ENCODE measurements around the gene DVL1. TPM values are rescaled to one million over a fixed set of nuclear protein-coding genes. Genes with fewer than 3 reads are reported as not detected.
A peak's percentile ranks its signal among the peaks of the same experiment; 100 is the strongest.

DVL1 gene
- total and polyA plus RNA-seq, 9 of the 15 experiments (the other 6 are each of a cell fraction or from before 2014, with no cell fraction given): 0.62 to 135 (median 24.3) TPM

DNA sequence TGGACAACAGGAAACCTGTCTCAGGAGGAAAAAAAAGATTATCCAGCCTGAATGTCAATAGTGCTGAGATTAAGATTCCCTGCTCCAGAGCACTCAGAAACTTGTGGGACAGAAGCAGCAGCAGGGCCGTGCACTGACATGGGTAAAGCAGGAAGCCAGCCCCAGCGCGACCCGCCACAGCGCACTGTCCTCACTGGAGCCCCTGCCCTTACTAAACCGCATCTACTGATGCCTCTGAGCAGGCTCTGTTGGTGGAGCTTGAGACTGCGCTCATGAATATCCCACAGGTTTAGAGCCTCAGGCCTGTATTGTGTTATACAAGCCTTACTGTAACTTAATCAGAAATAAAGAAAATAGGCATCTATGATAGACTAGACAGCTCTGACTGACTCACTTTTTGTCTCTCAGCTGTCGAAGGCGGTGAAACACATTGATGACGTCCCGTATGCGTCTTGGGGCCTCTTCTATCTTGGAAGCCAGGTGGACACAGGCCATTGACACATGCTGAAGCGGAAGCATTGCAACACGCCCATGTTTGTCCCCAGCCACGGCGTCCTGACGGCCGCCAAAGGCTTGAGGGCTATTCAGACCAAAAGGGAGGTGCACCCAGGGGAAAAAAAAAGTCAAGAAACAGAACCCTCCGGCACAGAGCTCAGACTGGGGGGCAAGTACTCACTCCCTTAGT, 48.8 kb upstream of the DVL1 start (continued):
- TF ChIP-seq, protein P1, sequence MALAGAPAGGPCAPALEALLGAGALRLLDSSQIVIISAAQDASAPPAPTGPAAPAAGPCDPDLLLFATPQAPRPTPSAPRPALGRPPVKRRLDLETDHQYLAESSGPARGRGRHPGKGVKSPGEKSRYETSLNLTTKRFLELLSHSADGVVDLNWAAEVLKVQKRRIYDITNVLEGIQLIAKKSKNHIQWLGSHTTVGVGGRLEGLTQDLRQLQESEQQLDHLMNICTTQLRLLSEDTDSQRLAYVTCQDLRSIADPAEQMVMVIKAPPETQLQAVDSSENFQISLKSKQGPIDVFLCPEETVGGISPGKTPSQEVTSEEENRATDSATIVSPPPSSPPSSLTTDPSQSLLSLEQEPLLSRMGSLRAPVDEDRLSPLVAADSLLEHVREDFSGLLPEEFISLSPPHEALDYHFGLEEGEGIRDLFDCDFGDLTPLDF (CRISPR knock-in tag; IDR thresholded peaks at IDR 0.05): peak; percentile 12; the same call in 1 of the 2 replicates
- TF ChIP-seq, protein P2, sequence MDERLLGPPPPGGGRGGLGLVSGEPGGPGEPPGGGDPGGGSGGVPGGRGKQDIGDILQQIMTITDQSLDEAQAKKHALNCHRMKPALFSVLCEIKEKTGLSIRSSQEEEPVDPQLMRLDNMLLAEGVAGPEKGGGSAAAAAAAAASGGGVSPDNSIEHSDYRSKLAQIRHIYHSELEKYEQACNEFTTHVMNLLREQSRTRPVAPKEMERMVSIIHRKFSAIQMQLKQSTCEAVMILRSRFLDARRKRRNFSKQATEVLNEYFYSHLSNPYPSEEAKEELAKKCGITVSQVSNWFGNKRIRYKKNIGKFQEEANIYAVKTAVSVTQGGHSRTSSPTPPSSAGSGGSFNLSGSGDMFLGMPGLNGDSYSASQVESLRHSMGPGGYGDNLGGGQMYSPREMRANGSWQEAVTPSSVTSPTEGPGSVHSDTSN (CRISPR knock-in tag; IDR thresholded peaks at IDR 0.05; ENCODE audit: low read depth): no peak
- TF ChIP-seq, protein P2 (tag; conservative IDR thresholded peaks at IDR 0.05; ENCODE audit: low read depth): no peak
- TF ChIP-seq, protein P3, sequence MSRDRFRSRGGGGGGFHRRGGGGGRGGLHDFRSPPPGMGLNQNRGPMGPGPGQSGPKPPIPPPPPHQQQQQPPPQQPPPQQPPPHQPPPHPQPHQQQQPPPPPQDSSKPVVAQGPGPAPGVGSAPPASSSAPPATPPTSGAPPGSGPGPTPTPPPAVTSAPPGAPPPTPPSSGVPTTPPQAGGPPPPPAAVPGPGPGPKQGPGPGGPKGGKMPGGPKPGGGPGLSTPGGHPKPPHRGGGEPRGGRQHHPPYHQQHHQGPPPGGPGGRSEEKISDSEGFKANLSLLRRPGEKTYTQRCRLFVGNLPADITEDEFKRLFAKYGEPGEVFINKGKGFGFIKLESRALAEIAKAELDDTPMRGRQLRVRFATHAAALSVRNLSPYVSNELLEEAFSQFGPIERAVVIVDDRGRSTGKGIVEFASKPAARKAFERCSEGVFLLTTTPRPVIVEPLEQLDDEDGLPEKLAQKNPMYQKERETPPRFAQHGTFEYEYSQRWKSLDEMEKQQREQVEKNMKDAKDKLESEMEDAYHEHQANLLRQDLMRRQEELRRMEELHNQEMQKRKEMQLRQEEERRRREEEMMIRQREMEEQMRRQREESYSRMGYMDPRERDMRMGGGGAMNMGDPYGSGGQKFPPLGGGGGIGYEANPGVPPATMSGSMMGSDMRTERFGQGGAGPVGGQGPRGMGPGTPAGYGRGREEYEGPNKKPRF (IDR thresholded peaks at IDR 0.05; ENCODE audit: low read depth, low read length): no peak
- TF ChIP-seq ZNF644 (tag; IDR thresholded peaks at IDR 0.05; ENCODE audit: low read depth) (no peak), MXI1 (IDR thresholded peaks at IDR 0.05; ENCODE audit: low read depth, low read length) (peak; percentile 60; the same call in 1 of the 2 replicates)
- TF ChIP-seq, protein P4, sequence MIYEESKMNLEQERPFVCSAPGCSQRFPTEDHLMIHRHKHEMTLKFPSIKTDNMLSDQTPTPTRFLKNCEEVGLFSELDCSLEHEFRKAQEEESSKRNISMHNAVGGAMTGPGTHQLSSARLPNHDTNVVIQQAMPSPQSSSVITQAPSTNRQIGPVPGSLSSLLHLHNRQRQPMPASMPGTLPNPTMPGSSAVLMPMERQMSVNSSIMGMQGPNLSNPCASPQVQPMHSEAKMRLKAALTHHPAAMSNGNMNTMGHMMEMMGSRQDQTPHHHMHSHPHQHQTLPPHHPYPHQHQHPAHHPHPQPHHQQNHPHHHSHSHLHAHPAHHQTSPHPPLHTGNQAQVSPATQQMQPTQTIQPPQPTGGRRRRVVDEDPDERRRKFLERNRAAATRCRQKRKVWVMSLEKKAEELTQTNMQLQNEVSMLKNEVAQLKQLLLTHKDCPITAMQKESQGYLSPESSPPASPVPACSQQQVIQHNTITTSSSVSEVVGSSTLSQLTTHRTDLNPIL (CRISPR knock-in tag; IDR thresholded peaks at IDR 0.05): no peak
- TF ChIP-seq, protein P5, sequence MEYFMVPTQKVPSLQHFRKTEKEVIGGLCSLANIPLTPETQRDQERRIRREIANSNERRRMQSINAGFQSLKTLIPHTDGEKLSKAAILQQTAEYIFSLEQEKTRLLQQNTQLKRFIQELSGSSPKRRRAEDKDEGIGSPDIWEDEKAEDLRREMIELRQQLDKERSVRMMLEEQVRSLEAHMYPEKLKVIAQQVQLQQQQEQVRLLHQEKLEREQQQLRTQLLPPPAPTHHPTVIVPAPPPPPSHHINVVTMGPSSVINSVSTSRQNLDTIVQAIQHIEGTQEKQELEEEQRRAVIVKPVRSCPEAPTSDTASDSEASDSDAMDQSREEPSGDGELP (CRISPR knock-in tag; IDR thresholded peaks at IDR 0.05; ENCODE audit: borderline replicate concordance): peak; percentile 93
- TF ChIP-seq, protein P6, sequence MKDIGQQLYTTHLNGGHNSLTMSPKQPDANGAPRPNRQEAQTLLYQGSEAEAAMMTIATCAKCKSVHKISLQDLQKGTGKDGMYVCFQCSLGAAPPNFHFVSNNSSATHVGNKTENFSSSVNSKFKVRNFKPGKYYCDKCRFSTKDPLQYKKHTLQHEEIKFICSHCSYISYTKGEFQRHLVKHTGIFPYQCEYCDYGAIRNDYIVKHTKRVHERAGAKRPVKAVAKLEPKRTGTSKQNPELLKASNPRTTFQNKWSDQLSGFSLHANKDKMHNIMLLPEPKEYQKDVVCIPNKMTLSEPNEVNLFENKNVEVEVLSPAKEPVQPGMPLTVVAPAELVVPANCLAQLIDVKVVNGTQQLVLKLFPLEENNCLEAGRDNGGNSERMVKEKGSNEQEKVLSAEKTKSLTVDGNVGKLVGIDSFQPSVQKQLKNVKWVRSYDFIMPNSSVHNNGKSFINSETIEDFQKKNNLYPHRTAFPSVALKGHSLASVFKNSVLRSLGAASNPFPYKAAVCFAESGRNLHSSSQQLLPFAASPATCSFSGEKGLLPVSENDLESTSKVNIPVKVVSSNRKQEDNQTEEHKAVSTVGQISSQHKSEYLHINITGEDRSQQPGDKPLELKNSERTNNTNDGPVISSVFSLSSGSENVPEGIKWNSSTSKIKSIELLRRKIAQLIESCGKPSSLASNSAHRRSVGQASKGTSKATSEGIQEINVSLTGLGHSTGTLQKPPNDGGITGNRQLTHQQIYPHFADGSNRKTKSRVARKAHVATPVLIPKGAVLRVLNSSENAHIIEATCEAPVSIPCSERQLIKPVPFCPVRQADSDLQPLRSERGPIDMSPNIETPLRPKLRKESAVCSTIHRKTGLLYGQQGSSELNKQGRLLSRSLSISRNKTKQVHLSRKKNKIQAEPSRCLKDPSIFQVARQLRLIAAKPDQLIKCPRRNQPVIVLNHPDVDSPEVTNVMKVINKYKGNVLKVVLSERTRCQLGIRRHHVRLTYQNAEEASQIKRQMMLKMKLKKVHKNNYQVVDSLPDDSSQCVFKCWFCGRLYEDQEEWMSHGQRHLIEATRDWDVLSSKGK (CRISPR knock-in tag; IDR thresholded peaks at IDR 0.05): no peak
